ENCODE measurements around the gene RNF223. TPM values are rescaled to one million over a fixed set of nuclear protein-coding genes. Genes with fewer than 3 reads are reported as not detected.

Gene RNF223
- total and polyA plus RNA-seq, 2 of the 13 experiments (the other 11 are each of a cell fraction or from before 2014, with no cell fraction given): 0.03 TPM; not detected in 1

- TF ChIP-seq, protein P1, sequence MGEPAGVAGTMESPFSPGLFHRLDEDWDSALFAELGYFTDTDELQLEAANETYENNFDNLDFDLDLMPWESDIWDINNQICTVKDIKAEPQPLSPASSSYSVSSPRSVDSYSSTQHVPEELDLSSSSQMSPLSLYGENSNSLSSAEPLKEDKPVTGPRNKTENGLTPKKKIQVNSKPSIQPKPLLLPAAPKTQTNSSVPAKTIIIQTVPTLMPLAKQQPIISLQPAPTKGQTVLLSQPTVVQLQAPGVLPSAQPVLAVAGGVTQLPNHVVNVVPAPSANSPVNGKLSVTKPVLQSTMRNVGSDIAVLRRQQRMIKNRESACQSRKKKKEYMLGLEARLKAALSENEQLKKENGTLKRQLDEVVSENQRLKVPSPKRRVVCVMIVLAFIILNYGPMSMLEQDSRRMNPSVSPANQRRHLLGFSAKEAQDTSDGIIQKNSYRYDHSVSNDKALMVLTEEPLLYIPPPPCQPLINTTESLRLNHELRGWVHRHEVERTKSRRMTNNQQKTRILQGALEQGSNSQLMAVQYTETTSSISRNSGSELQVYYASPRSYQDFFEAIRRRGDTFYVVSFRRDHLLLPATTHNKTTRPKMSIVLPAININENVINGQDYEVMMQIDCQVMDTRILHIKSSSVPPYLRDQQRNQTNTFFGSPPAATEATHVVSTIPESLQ (CRISPR knock-in tag; conservative IDR thresholded peaks at IDR 0.05): no peak
- peak; percentile 44 for TF ChIP-seq RXRA (CRISPR knock-in tag; IDR thresholded peaks at IDR 0.05)
- peak; percentile 86 for TF ChIP-seq HNF4A (CRISPR knock-in tag; IDR thresholded peaks at IDR 0.05)
- TF ChIP-seq SALL1 (CRISPR knock-in tag; IDR thresholded peaks at IDR 0.05): peak; percentile 56
- TF ChIP-seq EP300 (IDR thresholded peaks at IDR 0.05; ENCODE audit: low read depth in 2 of 2, low read length in 2 of 2): peak in 1 of 2 experiments; percentile 27; a peak in 1 of 4 replicates
- TF ChIP-seq EP300 (CRISPR knock-in tag; IDR thresholded peaks at IDR 0.05; ENCODE audit: borderline replicate concordance): no peak
- TF ChIP-seq BORCS8-MEF2B (CRISPR knock-in tag; IDR thresholded peaks at IDR 0.05): peak; percentile 74; the same call in 1 of the 2 replicates
- no peak for TF ChIP-seq ZNF605 (CRISPR knock-in tag; IDR thresholded peaks at IDR 0.05)
- TF ChIP-seq TCF12 (IDR thresholded peaks at IDR 0.05): no peak
- TF ChIP-seq TCF12 (CRISPR knock-in tag; IDR thresholded peaks at IDR 0.05): no peak
- TF ChIP-seq ZBTB7A (CRISPR knock-in tag; IDR thresholded peaks at IDR 0.05): peak; percentile 65; the same call in 1 of the 2 replicates
- TF ChIP-seq ZNF703 (CRISPR knock-in tag; IDR thresholded peaks at IDR 0.05; ENCODE audit: borderline replicate concordance): no peak
- TF ChIP-seq ZNF350 (CRISPR knock-in tag; IDR thresholded peaks at IDR 0.05; ENCODE audit: borderline replicate concordance, low read depth): no peak
- peak; percentile 74; the same call in 1 of the 2 replicates for TF ChIP-seq ZFP91 (CRISPR knock-in tag; IDR thresholded peaks at IDR 0.05; ENCODE audit: borderline replicate concordance)
- TF ChIP-seq MYC (CRISPR knock-in tag; IDR thresholded peaks at IDR 0.05; ENCODE audit: borderline replicate concordance): peak; percentile 34; the same call in 1 of the 2 replicates
- no peak for TF ChIP-seq ZMAT3 (CRISPR knock-in tag; conservative IDR thresholded peaks at IDR 0.05)
- TF ChIP-seq ZNF318 (CRISPR knock-in tag; IDR thresholded peaks at IDR 0.05): no peak
Observed at GRCh38 chr1:1037366-1038327, 36.5 kb downstream of the RNF223 start (continued).

Data from HepG2 (cell line).